ENCODE results near the gene FCN3. TPM values are rescaled to one million over a fixed set of nuclear protein-coding genes. Genes with fewer than 3 reads are reported as not detected.

The FCN3 gene
- total and polyA plus RNA-seq, 9 of the 15 experiments (the other 6 are each of a cell fraction or from before 2014, with no cell fraction given), result 0.49 TPM; not detected in 8

GRCh38 chr1:27388337-27389005 is 13.8 kb upstream of the FCN3 start (continued):
- TF ChIP-seq CBX1 (IDR thresholded peaks at IDR 0.05; ENCODE audit: low read depth) (no peak), ZNF584 (CRISPR knock-in tag; IDR thresholded peaks at IDR 0.05; ENCODE audit: low read depth) (no peak), PHF21A (IDR thresholded peaks at IDR 0.05; ENCODE audit: borderline replicate concordance, low read depth) (no peak), NEUROD1 (IDR thresholded peaks at IDR 0.05; ENCODE audit: borderline replicate concordance, low read depth, low read length, partially characterized antibody) (no peak), MYBL2 (IDR thresholded peaks at IDR 0.05; ENCODE audit: low read depth) (no peak), MYBL2 (CRISPR knock-in tag; IDR thresholded peaks at IDR 0.05; ENCODE audit: borderline replicate concordance) (no peak), JUN (IDR thresholded peaks at IDR 0.05; ENCODE audit: borderline replicate concordance, low read depth, low read length) (no peak), JUN (CRISPR knock-in tag; IDR thresholded peaks at IDR 0.05; ENCODE audit: borderline replicate concordance) (0 out of 2 replicates have a peak, but pooled peaks have one; percentile 72), BRCA1 (IDR thresholded peaks at IDR 0.05) (no peak), BRCA1 (CRISPR knock-in tag; IDR thresholded peaks at IDR 0.05) (no peak), ZEB2 (IDR thresholded peaks at IDR 0.05) (peak; percentile 83), FOXP1 (CRISPR knock-in tag; IDR thresholded peaks at IDR 0.05) (0 out of 2 replicates have a peak, but pooled peaks have one; percentile 15), HBP1 (CRISPR knock-in tag; IDR thresholded peaks at IDR 0.05) (no peak), ARID4B (CRISPR knock-in tag; IDR thresholded peaks at IDR 0.05) (peak; percentile 38; the same call in 1 of the 2 replicates), TCF15 (CRISPR knock-in tag; IDR thresholded peaks at IDR 0.05) (0 out of 2 replicates have a peak, but pooled peaks have one; percentile 11), ZNF24 (IDR thresholded peaks at IDR 0.05) (no peak), HDAC6 (IDR thresholded peaks at IDR 0.05; ENCODE audit: low read depth, low read length) (no peak), NFYB (IDR thresholded peaks at IDR 0.05; ENCODE audit: extremely low read depth, insufficient read length) (no peak), POLR2AphosphoS2 (IDR thresholded peaks at IDR 0.05; ENCODE audit: low read length) (no peak), HMBOX1 (IDR thresholded peaks at IDR 0.05) (no peak), MAFK (IDR thresholded peaks at IDR 0.05; ENCODE audit: low read length) (no peak), CBFA2T2 (conservative IDR thresholded peaks at IDR 0.05) (no peak), SMARCA4 (IDR thresholded peaks at IDR 0.05) (no peak), ESRRA (IDR thresholded peaks at IDR 0.05; ENCODE audit: borderline replicate concordance, low read depth) (no peak)
